ENCODE results near the gene YAF2.

YAF2 gene

DNA sequence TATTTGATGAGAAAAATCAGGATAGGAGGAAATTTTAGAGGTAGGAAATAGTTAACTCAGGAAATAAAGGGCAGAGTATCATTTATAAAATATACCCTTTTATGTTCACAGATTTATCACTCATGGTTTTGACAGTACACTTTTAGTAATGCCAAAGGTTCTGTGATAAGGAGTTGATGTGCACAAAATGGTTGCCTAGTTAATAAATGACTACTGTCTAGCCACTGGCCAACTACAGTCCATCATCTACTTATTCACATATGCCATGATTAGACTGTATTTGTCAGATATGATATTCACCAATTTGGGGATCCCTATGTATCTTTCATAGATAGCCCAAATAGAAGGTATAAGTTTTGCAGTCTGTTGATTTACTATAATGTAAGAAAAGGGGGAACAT lies 74.1 kb downstream of the YAF2 start:
- no peaks in the 10 kb centered on the region for H3K27me3 Mint-ChIP-seq
- H3K4me3 Mint-ChIP-seq = no peak overlapping the region
- peaks cover 20% of the 10 kb centered on the region for H3K4me1 Mint-ChIP-seq (ENCODE audit: low read depth)
- H3K27ac Mint-ChIP-seq = no peak overlapping the region
- peaks cover 13% of the 10 kb centered on the region for H3K36me3 Mint-ChIP-seq (ENCODE audit: low read depth)
- no peaks in the 10 kb centered on the region for H3K9me3 Mint-ChIP-seq

- H3K4me1 Mint-ChIP-seq (ENCODE audit: low read depth) = peaks cover 20% of the 10 kb centered on the region
- H3K36me3 Mint-ChIP-seq (ENCODE audit: low read depth) = peaks cover 12% of the 10 kb centered on the region
Measured at GRCh38 chr12:42162965-42163364, 75.1 kb downstream of the YAF2 start.

GRCh38 chr12:42162193-42162592 lies 75.9 kb downstream of the YAF2 start:
- Mint-ChIP-seq H3K27me3 (no peaks in the 10 kb centered on the region), H3K36me3 (ENCODE audit: low read depth) (peaks cover 12% of the 10 kb centered on the region), H3K4me1 (ENCODE audit: low read depth) (peaks cover 20% of the 10 kb centered on the region), H3K9me3 (no peaks in the 10 kb centered on the region), H3K4me3 (no peak overlapping the region), H3K27ac (no peak overlapping the region)

More at GRCh38 chr12:42162965-42163364, 75.1 kb downstream of the YAF2 start:
- H3K27me3 Mint-ChIP-seq = no peaks in the 10 kb centered on the region
- H3K9me3 Mint-ChIP-seq = no peaks in the 10 kb centered on the region
- peak overlapping the region; percentile 16 for H3K27ac Mint-ChIP-seq
- no peak overlapping the region for H3K4me3 Mint-ChIP-seq

DNA sequence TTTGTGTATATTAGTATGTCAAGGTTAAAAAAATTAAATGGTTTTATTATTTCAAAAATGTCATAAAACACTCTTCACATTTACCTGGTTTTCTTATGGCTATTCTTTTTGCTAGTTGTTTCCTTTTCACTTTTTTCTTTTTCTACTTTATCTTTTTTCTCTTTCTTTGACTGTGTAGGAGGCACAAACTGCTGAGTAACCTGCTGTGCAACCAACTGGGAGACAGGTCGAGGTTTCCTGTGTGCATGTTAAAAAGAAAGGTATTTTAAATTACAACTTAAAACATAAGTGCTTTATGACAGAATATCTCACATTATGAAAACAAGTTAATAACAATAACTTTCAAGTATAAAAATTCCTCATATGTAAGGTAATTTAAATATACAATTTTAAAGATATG lies 76.5 kb downstream of the YAF2 start:
- peak overlapping the region; percentile 70 for H3K27ac Mint-ChIP-seq
- H3K9me3 Mint-ChIP-seq = no peaks in the 10 kb centered on the region
- no peak overlapping the region for H3K4me3 Mint-ChIP-seq
- H3K36me3 Mint-ChIP-seq (ENCODE audit: low read depth) = peaks cover 10% of the 10 kb centered on the region
- H3K27me3 Mint-ChIP-seq = no peaks in the 10 kb centered on the region
- H3K4me1 Mint-ChIP-seq (ENCODE audit: low read depth) = peaks cover 17% of the 10 kb centered on the region

GRCh38 chr12:42156232-42156631 lies 81.8 kb downstream of the YAF2 start:
- peaks cover under 1% of the 10 kb centered on the region for H3K36me3 Mint-ChIP-seq (ENCODE audit: low read depth)
- no peak overlapping the region for H3K4me3 Mint-ChIP-seq
- H3K27ac Mint-ChIP-seq = no peak overlapping the region
- no peaks in the 10 kb centered on the region for H3K4me1 Mint-ChIP-seq (ENCODE audit: low read depth)
- H3K27me3 Mint-ChIP-seq = no peaks in the 10 kb centered on the region
- H3K9me3 Mint-ChIP-seq = no peaks in the 10 kb centered on the region

DNA sequence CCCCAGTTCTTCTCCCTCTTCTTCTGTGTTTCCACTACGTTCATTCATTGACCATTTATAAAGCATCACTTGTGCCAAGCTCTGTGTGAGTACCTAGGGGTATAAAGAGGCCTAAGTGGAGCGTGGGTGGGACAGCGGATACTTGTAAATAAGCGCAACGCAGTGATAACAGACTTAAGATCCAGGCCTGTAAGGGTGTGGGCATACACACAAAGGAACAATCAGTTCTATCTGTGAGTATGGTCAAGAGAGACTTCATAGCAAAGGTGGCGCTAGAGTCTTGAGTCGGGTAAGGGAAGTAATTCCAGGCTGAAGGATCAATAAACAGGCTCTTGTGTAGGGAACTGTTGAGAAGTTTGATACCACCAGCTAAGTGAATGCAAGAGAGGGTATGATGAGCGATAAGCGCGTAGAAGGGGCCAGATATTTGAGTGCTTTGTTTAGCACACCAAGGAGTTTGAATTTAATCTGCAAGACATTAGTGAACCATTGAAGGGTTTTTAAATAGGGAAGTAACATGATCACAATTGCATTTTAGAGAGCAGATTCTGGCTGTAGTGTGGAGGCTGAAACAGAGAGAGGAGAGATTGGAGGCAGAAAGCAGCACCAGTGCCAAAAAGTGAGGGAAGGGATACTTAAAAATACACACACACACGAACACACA lies 92.4 kb downstream of the YAF2 start:
- Mint-ChIP-seq H3K36me3 (ENCODE audit: low read depth) (peaks cover under 1% of the 10 kb centered on the region), H3K4me3 (peak overlapping the region; percentile 78), H3K27ac (peak overlapping the region; percentile 77), H3K4me1 (ENCODE audit: low read depth) (peaks cover 37% of the 10 kb centered on the region), H3K27me3 (no peaks in the 10 kb centered on the region), H3K9me3 (no peaks in the 10 kb centered on the region)

DNA sequence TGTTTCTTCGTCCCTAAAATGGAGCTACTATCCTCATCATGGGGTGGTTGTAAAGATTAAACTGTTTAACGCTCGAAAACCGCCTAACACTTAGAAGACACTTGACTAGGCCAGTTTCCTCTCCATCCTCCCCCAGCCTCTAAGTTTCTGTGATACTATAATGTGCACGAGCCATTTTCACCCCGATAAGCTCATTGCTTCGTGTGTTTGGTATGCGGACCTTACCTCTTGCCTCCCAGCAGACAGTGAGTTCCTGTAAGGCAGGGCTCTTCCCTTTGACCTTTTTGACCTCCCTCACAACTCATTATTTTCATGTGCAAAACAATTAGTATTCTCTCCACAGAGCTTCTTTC lies 92.9 kb downstream of the YAF2 start:
- H3K9me3 Mint-ChIP-seq = no peaks in the 10 kb centered on the region
- H3K4me3 Mint-ChIP-seq = peak overlapping the region; percentile 78
- H3K27ac Mint-ChIP-seq = peak overlapping the region; percentile 77
- peaks cover 4% of the 10 kb centered on the region for H3K36me3 Mint-ChIP-seq (ENCODE audit: low read depth)
- H3K4me1 Mint-ChIP-seq (ENCODE audit: low read depth) = peaks cover 41% of the 10 kb centered on the region
- H3K27me3 Mint-ChIP-seq = no peaks in the 10 kb centered on the region

DNA sequence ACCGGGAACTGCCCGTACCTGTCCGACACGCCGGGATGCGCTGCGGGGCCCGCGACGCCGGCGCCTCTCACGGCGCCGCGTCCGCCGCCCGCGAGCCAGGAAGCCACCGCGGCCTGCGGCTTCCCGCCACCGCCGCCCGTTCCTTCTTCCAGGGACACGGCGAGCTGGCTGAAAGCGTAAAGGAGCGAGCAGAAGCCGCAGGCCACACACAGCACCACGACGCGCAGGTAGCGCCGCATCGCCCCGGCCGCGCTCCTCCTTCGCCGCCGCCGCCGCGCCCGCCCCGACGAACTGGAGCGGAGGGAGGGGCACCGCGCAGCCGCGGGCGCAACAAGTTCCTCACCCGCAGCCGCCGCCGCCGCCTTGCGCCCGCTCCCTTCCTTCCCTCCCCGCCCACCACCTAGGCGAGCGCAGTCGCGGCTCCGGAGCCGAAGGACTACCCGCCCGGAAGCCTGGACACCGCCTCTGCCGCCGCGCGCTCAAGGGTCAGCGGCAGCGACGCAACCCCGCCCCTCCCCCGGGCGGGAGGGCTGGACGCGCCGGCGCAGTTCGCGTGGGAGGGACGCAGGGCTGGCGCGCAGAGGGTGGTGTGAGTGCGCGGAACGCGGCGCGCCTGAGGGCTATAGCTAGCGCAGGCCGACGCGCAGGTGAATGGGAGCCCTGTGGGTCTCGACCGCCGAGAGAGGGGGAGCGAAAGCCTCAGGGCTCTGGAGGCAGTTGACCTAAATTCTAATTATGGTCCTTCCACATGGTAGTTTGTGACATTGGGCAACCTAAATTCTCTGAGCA lies 93.4 kb downstream of the YAF2 start, which contains the start of gene GXYLT1:
TSS of gene GXYLT1 (minus strand) at position 467 of the 789 bp plus-strand sequence. CDS start at position 239, 228 bp downstream.
- Mint-ChIP-seq H3K9me3 (no peaks in the 10 kb centered on the region), H3K4me1 (ENCODE audit: low read depth) (peaks cover 43% of the 10 kb centered on the region), H3K27ac (peak within 1 kb of the TSS; percentile 85), H3K27me3 (no peaks in the 10 kb centered on the region), H3K4me3 (peak within 1 kb of the TSS; percentile 95), H3K36me3 (ENCODE audit: low read depth) (peaks cover 4% of the 10 kb centered on the region)

DNA sequence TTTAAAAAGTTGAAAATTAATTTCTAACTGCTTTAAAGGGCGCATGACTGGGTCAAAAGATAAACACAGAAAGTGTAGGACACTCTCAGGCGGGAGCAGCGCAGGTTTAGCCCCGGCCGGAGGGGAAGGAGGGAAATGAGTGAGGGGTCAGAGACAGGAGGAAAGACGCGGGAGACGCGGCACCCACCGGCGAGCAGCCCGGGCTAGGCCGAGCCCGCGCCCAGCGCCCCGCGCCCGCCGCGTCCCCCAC lies 94.0 kb downstream of the YAF2 start:
- no peaks in the 10 kb centered on the region for H3K9me3 Mint-ChIP-seq
- H3K36me3 Mint-ChIP-seq (ENCODE audit: low read depth) = peaks cover 4% of the 10 kb centered on the region
- peak overlapping the region; percentile 85 for H3K27ac Mint-ChIP-seq
- H3K4me1 Mint-ChIP-seq (ENCODE audit: low read depth) = peaks cover 48% of the 10 kb centered on the region
- H3K4me3 Mint-ChIP-seq = peak overlapping the region; percentile 95
- no peaks in the 10 kb centered on the region for H3K27me3 Mint-ChIP-seq

DNA sequence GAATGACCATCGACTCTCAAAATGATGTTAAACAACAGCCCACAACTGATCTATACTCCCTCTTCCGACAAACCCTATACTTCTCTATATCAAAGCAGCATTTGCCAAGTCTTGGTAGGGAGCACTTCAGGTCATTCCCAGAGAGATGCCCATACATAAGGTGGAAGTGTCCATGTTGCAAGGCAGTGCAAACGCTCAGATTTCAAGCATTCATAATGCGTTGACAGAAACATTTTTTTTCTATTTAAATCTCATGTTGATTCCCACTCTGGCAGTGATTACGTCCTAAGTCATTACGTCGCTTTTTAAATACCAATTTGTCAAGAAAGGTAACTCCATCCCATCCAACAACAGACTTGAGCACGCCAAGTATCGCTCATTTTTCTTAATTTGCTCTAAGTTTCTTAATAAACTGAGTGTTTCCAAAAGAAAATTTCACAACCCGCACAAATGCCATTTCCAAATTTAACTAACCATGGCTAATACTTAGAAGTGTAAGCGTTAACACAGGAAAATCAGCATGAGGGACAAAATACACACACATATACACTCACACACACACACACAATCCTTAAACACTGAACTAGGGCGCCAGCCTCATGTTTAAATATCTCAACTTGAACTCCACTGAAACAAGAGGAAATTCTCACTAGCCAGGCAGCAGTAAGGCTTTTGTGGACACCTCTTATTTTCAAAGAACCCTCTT lies 94.4 kb downstream of the YAF2 start:
- Mint-ChIP-seq H3K9me3 (no peaks in the 10 kb centered on the region), H3K4me3 (peak overlapping the region; percentile 95), H3K27me3 (no peaks in the 10 kb centered on the region), H3K36me3 (ENCODE audit: low read depth) (peaks cover 4% of the 10 kb centered on the region), H3K27ac (peak overlapping the region; percentile 85), H3K4me1 (ENCODE audit: low read depth) (peaks cover 48% of the 10 kb centered on the region)

- no peak overlapping the region for H3K4me3 Mint-ChIP-seq
- peaks cover 48% of the 10 kb centered on the region for H3K4me1 Mint-ChIP-seq (ENCODE audit: low read depth)
- H3K36me3 Mint-ChIP-seq (ENCODE audit: low read depth) = peaks cover 4% of the 10 kb centered on the region
- H3K27me3 Mint-ChIP-seq = no peaks in the 10 kb centered on the region
- H3K9me3 Mint-ChIP-seq = no peaks in the 10 kb centered on the region
- H3K27ac Mint-ChIP-seq = no peak overlapping the region
Measured at GRCh38 chr12:42141981-42142606, 96.0 kb downstream of the YAF2 start.

DNA sequence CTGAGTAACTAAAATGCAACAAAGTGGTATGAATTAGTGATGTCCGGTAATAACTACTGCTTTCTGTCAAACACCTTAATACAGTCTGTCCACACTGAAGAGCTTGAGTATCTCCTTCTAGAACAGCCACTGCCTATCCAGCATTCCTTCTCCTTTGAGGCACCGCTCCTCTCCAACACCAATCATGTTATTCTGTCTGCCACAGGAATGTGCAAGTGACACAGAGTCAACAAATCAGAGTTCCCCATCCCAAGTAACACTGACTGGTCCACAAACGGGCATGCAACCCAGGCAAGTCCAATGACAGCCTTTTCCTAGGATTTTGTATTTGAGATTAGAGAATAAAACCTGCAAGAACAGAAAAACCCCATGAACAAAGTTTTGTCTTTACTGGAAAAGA lies 97.1 kb downstream of the YAF2 start:
- H3K4me3 Mint-ChIP-seq = no peak overlapping the region

GRCh38 chr12:42135259-42135814 lies 102.7 kb downstream of the YAF2 start:
- Mint-ChIP-seq H3K27ac (no peak overlapping the region), H3K36me3 (ENCODE audit: low read depth) (peaks cover 17% of the 10 kb centered on the region), H3K4me3 (no peak overlapping the region), H3K4me1 (ENCODE audit: low read depth) (peaks cover 46% of the 10 kb centered on the region), H3K9me3 (no peaks in the 10 kb centered on the region), H3K27me3 (no peaks in the 10 kb centered on the region)

More for the DNA sequence above, 97.1 kb downstream of the YAF2 start:
- Mint-ChIP-seq H3K4me1 (ENCODE audit: low read depth) (peaks cover 52% of the 10 kb centered on the region), H3K9me3 (no peaks in the 10 kb centered on the region), H3K27ac (no peak overlapping the region), H3K36me3 (ENCODE audit: low read depth) (peaks cover 8% of the 10 kb centered on the region), H3K27me3 (no peaks in the 10 kb centered on the region)

- H3K27ac Mint-ChIP-seq = no peak overlapping the region
- peaks cover 56% of the 10 kb centered on the region for H3K4me1 Mint-ChIP-seq (ENCODE audit: low read depth)
- peaks cover 12% of the 10 kb centered on the region for H3K36me3 Mint-ChIP-seq (ENCODE audit: low read depth)
- H3K27me3 Mint-ChIP-seq = no peaks in the 10 kb centered on the region
- H3K4me3 Mint-ChIP-seq = no peak overlapping the region
- no peaks in the 10 kb centered on the region for H3K9me3 Mint-ChIP-seq
Measured at GRCh38 chr12:42130672-42131402, 107.2 kb downstream of the YAF2 start.

Measured in stimulated activated naive CD8-positive, alpha-beta T cell treated with anti-CD3 and anti-CD28 coated beads, Interleukin-15, Interleukin-2, amounts not matched to agents 100 ng/mL and 50 ng/mL, for 24 hours (primary cell).